ENCODE data around the gene ETNK1.

- TF ChIP-seq, protein P1, sequence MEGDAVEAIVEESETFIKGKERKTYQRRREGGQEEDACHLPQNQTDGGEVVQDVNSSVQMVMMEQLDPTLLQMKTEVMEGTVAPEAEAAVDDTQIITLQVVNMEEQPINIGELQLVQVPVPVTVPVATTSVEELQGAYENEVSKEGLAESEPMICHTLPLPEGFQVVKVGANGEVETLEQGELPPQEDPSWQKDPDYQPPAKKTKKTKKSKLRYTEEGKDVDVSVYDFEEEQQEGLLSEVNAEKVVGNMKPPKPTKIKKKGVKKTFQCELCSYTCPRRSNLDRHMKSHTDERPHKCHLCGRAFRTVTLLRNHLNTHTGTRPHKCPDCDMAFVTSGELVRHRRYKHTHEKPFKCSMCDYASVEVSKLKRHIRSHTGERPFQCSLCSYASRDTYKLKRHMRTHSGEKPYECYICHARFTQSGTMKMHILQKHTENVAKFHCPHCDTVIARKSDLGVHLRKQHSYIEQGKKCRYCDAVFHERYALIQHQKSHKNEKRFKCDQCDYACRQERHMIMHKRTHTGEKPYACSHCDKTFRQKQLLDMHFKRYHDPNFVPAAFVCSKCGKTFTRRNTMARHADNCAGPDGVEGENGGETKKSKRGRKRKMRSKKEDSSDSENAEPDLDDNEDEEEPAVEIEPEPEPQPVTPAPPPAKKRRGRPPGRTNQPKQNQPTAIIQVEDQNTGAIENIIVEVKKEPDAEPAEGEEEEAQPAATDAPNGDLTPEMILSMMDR (IDR thresholded peaks at IDR 0.05; ENCODE audit: low read depth, low read length), result no peak
- TF ChIP-seq EZH2phosphoT487 (IDR thresholded peaks at IDR 0.05; ENCODE audit: low read depth), result no peak
These were observed 61.2 kb downstream of the ETNK1 start for GRCh38 chr12:22686193-22686592.

Data from OCI-LY3 (cell line).